WERI-Rb-1 (cell line): ENCODE measurements around the gene ABCC4.

Experiments used
- DNase-seq: peaks from one replicate; pipeline ENCODE4 v3.0.0-alpha.2; 2020
- H3K27ac ChIP-seq: fragments of 250-450 bp; sonication (Bioruptor Pico); 2 replicates; pipeline ENCODE4 v1.5.1; 2020; ENCODE audit warnings: mild to moderate bottlenecking, moderate library complexity
- H3K27me3 ChIP-seq: fragments of 250-450 bp; sonication (Bioruptor Pico); 2 replicates; pipeline ENCODE4 v1.5.1; 2021; ENCODE audit warnings: mild to moderate bottlenecking, low read depth, moderate library complexity; ENCODE audit not compliant: insufficient read depth, severe bottlenecking
- H3K36me3 ChIP-seq: fragments of 250-450 bp; sonication (Bioruptor Pico); 2 replicates; pipeline ENCODE4 v1.5.1; 2020; ENCODE audit warnings: mild to moderate bottlenecking, moderate library complexity
- H3K4me3 ChIP-seq: 2 replicates; pipeline ENCODE4 v1.5.1; 2011; ENCODE audit warnings: low read depth, mild to moderate bottlenecking, control low read depth, low read length
- H3K9me3 ChIP-seq: fragments of 250-450 bp; sonication (Bioruptor Pico); 2 replicates; pipeline ENCODE4 v1.5.1; 2021; ENCODE audit warnings: mild to moderate bottlenecking, moderate library complexity; ENCODE audit not compliant: severe bottlenecking
- TF ChIP-seq, protein P1 (sequence below): IDR thresholded peaks from 2 replicates; pipeline ENCODE4 v1.5.1; 2011; ENCODE audit warnings: low read depth, mild to moderate bottlenecking, control low read depth, inconsistent platforms, low read length

Gene ABCC4

DNA sequence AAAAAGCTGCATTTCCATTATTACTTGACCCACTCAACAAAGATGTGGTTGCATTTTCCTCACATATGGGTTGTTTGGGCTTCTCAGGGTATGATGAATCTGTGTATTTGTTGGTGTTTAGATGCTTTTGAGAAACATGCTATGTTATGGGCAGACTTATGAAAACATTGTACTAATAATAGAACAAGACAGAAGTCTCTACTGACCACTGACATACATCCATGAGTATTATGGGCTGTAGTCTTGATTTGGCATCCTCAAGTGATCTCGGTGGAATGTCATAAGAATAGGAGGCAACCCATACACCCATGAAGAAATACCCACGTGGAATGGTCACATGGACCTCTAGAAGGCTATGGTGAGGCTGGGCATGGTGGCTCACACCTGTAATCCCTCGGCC lies 36.3 kb upstream of the ABCC4 start:
- TF ChIP-seq, protein P1, sequence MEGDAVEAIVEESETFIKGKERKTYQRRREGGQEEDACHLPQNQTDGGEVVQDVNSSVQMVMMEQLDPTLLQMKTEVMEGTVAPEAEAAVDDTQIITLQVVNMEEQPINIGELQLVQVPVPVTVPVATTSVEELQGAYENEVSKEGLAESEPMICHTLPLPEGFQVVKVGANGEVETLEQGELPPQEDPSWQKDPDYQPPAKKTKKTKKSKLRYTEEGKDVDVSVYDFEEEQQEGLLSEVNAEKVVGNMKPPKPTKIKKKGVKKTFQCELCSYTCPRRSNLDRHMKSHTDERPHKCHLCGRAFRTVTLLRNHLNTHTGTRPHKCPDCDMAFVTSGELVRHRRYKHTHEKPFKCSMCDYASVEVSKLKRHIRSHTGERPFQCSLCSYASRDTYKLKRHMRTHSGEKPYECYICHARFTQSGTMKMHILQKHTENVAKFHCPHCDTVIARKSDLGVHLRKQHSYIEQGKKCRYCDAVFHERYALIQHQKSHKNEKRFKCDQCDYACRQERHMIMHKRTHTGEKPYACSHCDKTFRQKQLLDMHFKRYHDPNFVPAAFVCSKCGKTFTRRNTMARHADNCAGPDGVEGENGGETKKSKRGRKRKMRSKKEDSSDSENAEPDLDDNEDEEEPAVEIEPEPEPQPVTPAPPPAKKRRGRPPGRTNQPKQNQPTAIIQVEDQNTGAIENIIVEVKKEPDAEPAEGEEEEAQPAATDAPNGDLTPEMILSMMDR: no peak
- Histone ChIP-seq H3K9me3 (no peaks in the 10 kb centered on the region), H3K27ac (no peak overlapping the region), H3K27me3 (no peaks in the 10 kb centered on the region), H3K36me3 (no peaks in the 10 kb centered on the region), H3K4me3 (no peak overlapping the region)
- DNase-seq: no peak

- no peaks in the 10 kb centered on the region for H3K27me3 ChIP-seq
- DNase-seq: no peak
- H3K27ac ChIP-seq: no peak overlapping the region
- H3K4me3 ChIP-seq: no peak overlapping the region
- no peaks in the 10 kb centered on the region for H3K36me3 ChIP-seq
- no peaks in the 10 kb centered on the region for H3K9me3 ChIP-seq
- TF ChIP-seq, protein P1: no peak
Measured at GRCh38 chr13:95335667-95336066, 34.4 kb upstream of the ABCC4 start.

DNA sequence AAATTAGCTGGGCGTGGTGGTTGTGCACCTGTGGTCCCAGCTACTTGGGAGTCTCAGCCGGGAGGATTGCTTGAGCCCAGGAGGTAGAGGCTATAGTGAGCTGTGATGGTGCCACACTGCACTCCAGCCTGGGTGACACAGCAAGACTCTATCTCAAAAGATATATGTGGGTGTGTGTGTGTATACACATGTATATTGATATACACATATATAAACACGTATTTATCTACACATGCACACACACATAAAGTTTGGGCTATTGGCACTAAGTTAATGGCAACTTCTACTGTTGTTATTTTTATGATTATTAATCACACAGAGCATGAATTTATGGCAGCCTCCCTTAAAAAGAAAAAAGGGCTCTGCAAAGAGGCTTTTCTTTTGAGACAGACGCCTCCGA lies 27.1 kb upstream of the ABCC4 start:
- no peaks in the 10 kb centered on the region for H3K27me3 ChIP-seq
- H3K9me3 ChIP-seq: no peaks in the 10 kb centered on the region
- H3K36me3 ChIP-seq: no peaks in the 10 kb centered on the region
- H3K27ac ChIP-seq: no peak overlapping the region
- H3K4me3 ChIP-seq: no peak overlapping the region
- no peak for DNase-seq
- TF ChIP-seq, protein P1: no peak

DNA sequence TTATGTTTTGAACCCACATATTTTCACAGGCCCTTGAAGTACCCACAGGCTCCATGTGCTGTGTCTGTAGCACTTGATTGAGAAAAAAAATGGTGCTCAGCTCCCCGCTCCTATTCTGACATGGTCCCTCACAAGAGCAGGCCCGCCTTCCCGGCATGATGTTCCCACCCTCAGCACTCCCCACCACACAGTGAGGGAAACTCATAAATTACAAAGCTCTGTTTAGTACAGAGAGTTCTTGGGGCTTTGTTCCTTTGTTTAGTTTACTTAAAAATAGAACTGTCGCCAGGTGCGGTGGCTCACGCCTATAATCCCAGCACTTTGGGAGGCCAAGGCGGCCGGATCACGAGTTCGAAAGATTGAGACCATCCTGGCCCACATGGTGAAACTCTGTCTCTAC lies 25.9 kb upstream of the ABCC4 start:
- no peak for DNase-seq
- TF ChIP-seq, protein P1: no peak

DNA sequence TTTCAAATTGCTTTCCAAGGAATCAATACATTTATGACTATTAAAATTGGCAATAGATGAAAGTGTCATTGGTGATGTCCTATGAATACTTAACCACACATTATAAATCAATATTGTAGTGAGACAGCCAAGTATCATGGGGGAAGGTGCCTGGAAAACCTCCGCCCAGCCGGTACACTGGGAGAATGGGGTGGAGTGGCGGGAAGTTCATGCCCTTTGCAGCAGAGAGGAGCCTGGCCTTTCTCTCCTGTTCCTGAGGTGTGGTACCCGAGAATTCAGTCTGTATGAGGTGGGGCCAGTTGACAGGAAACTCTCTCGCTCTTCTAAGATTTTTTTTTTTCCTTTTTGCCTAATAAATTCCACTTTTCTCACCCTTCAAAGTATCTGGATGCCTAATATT lies 25.4 kb upstream of the ABCC4 start:
- H3K27ac ChIP-seq: no peak overlapping the region
- H3K9me3 ChIP-seq: no peaks in the 10 kb centered on the region
- no peaks in the 10 kb centered on the region for H3K27me3 ChIP-seq
- TF ChIP-seq, protein P1: no peak
- H3K4me3 ChIP-seq: no peak overlapping the region
- no peaks in the 10 kb centered on the region for H3K36me3 ChIP-seq
- DNase-seq: no peak

More for the DNA sequence above, 25.9 kb upstream of the ABCC4 start:
- Histone ChIP-seq H3K27me3 (no peaks in the 10 kb centered on the region), H3K36me3 (no peaks in the 10 kb centered on the region), H3K4me3 (no peak overlapping the region), H3K27ac (no peak overlapping the region), H3K9me3 (no peaks in the 10 kb centered on the region)

- Histone ChIP-seq H3K9me3 (no peaks in the 10 kb centered on the region), H3K4me3 (no peak overlapping the region), H3K36me3 (no peaks in the 10 kb centered on the region), H3K27ac (no peak overlapping the region), H3K27me3 (no peaks in the 10 kb centered on the region)
- TF ChIP-seq, protein P1: no peak
- DNase-seq: no peak
Measured at GRCh38 chr13:95325485-95325884, 24.2 kb upstream of the ABCC4 start.
